GM21367 (cell line): ENCODE results near the gene IDUA.

Experiments
- ATAC-seq: cut with Tn5 transposase; IDR thresholded peaks from one replicate; pipeline ENCODE4 v1.9.1; 2021; ENCODE audit not compliant: unreplicated experiment

The IDUA gene

GRCh38 chr4:955931-956381 lies 30.9 kb upstream of the IDUA start:
- ATAC-seq: no peak

GRCh38 chr4:956531-957230 lies 30.2 kb upstream of the IDUA start:
- no peak for ATAC-seq

- no peak for ATAC-seq
Measured at GRCh38 chr4:957231-957580, 29.6 kb upstream of the IDUA start.

- ATAC-seq: no peak
Measured at GRCh38 chr4:957581-958313, 29.1 kb upstream of the IDUA start.

GRCh38 chr4:958314-958665 lies 28.6 kb upstream of the IDUA start:
- ATAC-seq: no peak

GRCh38 chr4:958696-959337 lies 28.0 kb upstream of the IDUA start:
- ATAC-seq: no peak

- no peak for ATAC-seq
Measured at GRCh38 chr4:959338-960139, 27.3 kb upstream of the IDUA start.

GRCh38 chr4:960140-960635 lies 26.7 kb upstream of the IDUA start:
- ATAC-seq: no peak

GRCh38 chr4:960636-961350 lies 26.1 kb upstream of the IDUA start:
- ATAC-seq: no peak

GRCh38 chr4:961351-962230 lies 25.3 kb upstream of the IDUA start:
- ATAC-seq: no peak

- ATAC-seq: no peak
Measured at GRCh38 chr4:962231-963208, 24.3 kb upstream of the IDUA start.

GRCh38 chr4:963276-964225 lies 23.3 kb upstream of the IDUA start:
- no peak for ATAC-seq

GRCh38 chr4:964346-965025 lies 22.4 kb upstream of the IDUA start:
- no peak for ATAC-seq

GRCh38 chr4:965048-965765 lies 21.6 kb upstream of the IDUA start:
- no peak for ATAC-seq

GRCh38 chr4:965766-966134 lies 21.1 kb upstream of the IDUA start:
- ATAC-seq: no peak
